NCI-H524 (cell line): ENCODE measurements around the gene ZNF350.
"Not testable (repeated sequence)": the region's sequence is repeated elsewhere in the genome, so short reads cannot be mapped to it uniquely, and the experiment has no call there.

Experiments used
- DNase-seq, 2 experiments: peaks; one replicate each; lab custom pipeline; 2025; lab: John Stamatoyannopoulos, UW

Gene ZNF350

GRCh38 chr19:51971624-51972023 lies 15.0 kb downstream of the ZNF350 start:
- no peak for DNase-seq

GRCh38 chr19:51970718-51971117 lies 15.9 kb downstream of the ZNF350 start:
- DNase-seq = no peak

GRCh38 chr19:51965583-51965982 lies 21.1 kb downstream of the ZNF350 start:
- DNase-seq = no peak

GRCh38 chr19:51960621-51961233 lies 25.9 kb downstream of the ZNF350 start:
- DNase-seq = peak; percentile 89 to 96

- peak; percentile 6 to 63 for DNase-seq
Observed at GRCh38 chr19:51959791-51960190, 26.8 kb downstream of the ZNF350 start.

GRCh38 chr19:51957846-51958245 lies 28.8 kb downstream of the ZNF350 start:
- DNase-seq = not testable (repeated sequence)

- DNase-seq = no peak
Observed at GRCh38 chr19:51948975-51949374, 37.7 kb downstream of the ZNF350 start.

- no peak for DNase-seq
Observed at GRCh38 chr19:51946602-51947001, 40.0 kb downstream of the ZNF350 start.

GRCh38 chr19:51944798-51945552 lies 41.7 kb downstream of the ZNF350 start:
- no peak for DNase-seq

- no peak for DNase-seq
Observed at GRCh38 chr19:51938936-51939335, 47.7 kb downstream of the ZNF350 start.

GRCh38 chr19:51931921-51932320 lies 54.7 kb downstream of the ZNF350 start:
- DNase-seq = no peak

GRCh38 chr19:51927859-51928258 lies 58.8 kb downstream of the ZNF350 start:
- DNase-seq = no peak

- peak; percentile 93 to 94 for DNase-seq
Observed at GRCh38 chr19:51926784-51927741, 59.6 kb downstream of the ZNF350 start, which contains the start of gene ZNF613. TSS of gene ZNF613 (plus strand) at chr19:51927472. CDS start at chr19:51936221, 8,749 bp downstream.

GRCh38 chr19:51926426-51926783 lies 60.2 kb downstream of the ZNF350 start:
- DNase-seq = no peak

GRCh38 chr19:51921949-51922348 lies 64.7 kb downstream of the ZNF350 start:
- no peak for DNase-seq

- DNase-seq = no peak
Observed at GRCh38 chr19:51919606-51920005, 67.0 kb downstream of the ZNF350 start.

- DNase-seq = no peak
Observed at GRCh38 chr19:51916167-51916566, 70.5 kb downstream of the ZNF350 start.

- DNase-seq = no peak
Observed at GRCh38 chr19:51915324-51915867, 71.2 kb downstream of the ZNF350 start.
